Liver (tissue), 9 donors: ENCODE measurements around the gene OTOP3. TPM values are rescaled to one million over a fixed set of nuclear protein-coding genes. Genes with fewer than 3 reads are reported as not detected.
A peak's percentile ranks its signal among the peaks of the same experiment; 100 is the strongest.

Experiments used
- DNase-seq: peaks from one replicate; pipeline ENCODE4 v3.0.0-alpha.2; 2017; ENCODE audit warnings: low spot score
- H3K27ac ChIP-seq, 2 donors: one replicate each; pipeline ENCODE4 v1.7.0; 2013; ENCODE audit warnings: inconsistent platforms in 2 of 2, low read length in 2 of 2, control low read depth in 1 of 2, low read depth in 1 of 2, mild to moderate bottlenecking in 1 of 2
- H3K27me3 ChIP-seq, 4 donors: one replicate each; pipeline versions ENCODE4 v1.6.1 to v1.7.0; 2013; ENCODE audit warnings: low read length in 3 of 4, inconsistent platforms in 1 of 4, mild to moderate bottlenecking in 1 of 4, moderate library complexity in 1 of 4; ENCODE audit not compliant: control insufficient read depth in 4 of 4, insufficient read depth in 4 of 4
- H3K36me3 ChIP-seq, 4 donors: one replicate each; pipeline versions ENCODE4 v1.6.1 to v1.7.0; 2013; ENCODE audit warnings: low read length in 3 of 4, mild to moderate bottlenecking in 3 of 4, low read depth in 1 of 4, moderate library complexity in 1 of 4; ENCODE audit not compliant: control insufficient read depth in 4 of 4, insufficient read depth in 3 of 4
- H3K4me1 ChIP-seq, 4 donors: one replicate each; pipeline versions ENCODE4 v1.6.1 to v1.7.0; 2013; ENCODE audit warnings: low read length in 3 of 4, mild to moderate bottlenecking in 3 of 4, moderate library complexity in 1 of 4; ENCODE audit not compliant: control insufficient read depth in 4 of 4, insufficient read depth in 4 of 4
- H3K4me3 ChIP-seq, 3 donors: one replicate each; pipeline versions ENCODE4 v1.6.1 to v1.7.0; 2013; ENCODE audit warnings: low read length in 3 of 3, control low read depth in 1 of 3, low read depth in 1 of 3, mild to moderate bottlenecking in 1 of 3
- H3K9ac ChIP-seq, 2 donors: one replicate each; pipeline ENCODE4 v1.7.0; 2013; ENCODE audit warnings: low read length in 2 of 2, mild to moderate bottlenecking in 2 of 2, moderate library complexity in 2 of 2, control low read depth in 1 of 2, low read depth in 1 of 2
- H3K9me3 ChIP-seq, 4 donors: one replicate each; pipeline versions ENCODE4 v1.6.1 to v1.7.0; 2013; ENCODE audit warnings: low read length in 3 of 4; ENCODE audit not compliant: control insufficient read depth in 4 of 4
- ATF3 ChIP-seq: IDR thresholded peaks from 2 replicates; pipeline ENCODE4 v1.6.1; 2016; ENCODE audit warnings: antibody characterized with exemption
- CTCF ChIP-seq: fragments of 150-350 bp; IDR thresholded peaks from 2 replicates; pipeline ENCODE4 v1.5.1; 2017; ENCODE audit warnings: improper control_type of control experiment, low read depth, low read length; ENCODE audit not compliant: missing input control
- EGR1 ChIP-seq, 2 donors: IDR thresholded peaks; 2 replicates each; pipeline ENCODE4 v1.6.1; 2016 to 2018; ENCODE audit warnings: antibody characterized with exemption in 2 of 2, low read depth in 2 of 2
- FOXA1 ChIP-seq: IDR thresholded peaks from 2 replicates; pipeline ENCODE4 v1.6.1; 2016; ENCODE audit warnings: antibody characterized with exemption
- FOXA2 ChIP-seq: IDR thresholded peaks from 2 replicates; pipeline ENCODE4 v1.6.1; 2016; ENCODE audit warnings: antibody characterized with exemption
- GABPA ChIP-seq, 2 donors: IDR thresholded peaks in 1 of 2; conservative IDR thresholded peaks in 1 of 2; 2 replicates each; pipeline ENCODE4 v1.6.1; 2016; ENCODE audit warnings: antibody characterized with exemption in 2 of 2, mild to moderate bottlenecking in 1 of 2, moderate library complexity in 1 of 2
- HNF4A ChIP-seq, 2 donors: conservative IDR thresholded peaks; 2 replicates each; pipeline ENCODE4 v1.6.1; 2016; ENCODE audit warnings: antibody characterized with exemption in 2 of 2, mild to moderate bottlenecking in 2 of 2
- HNF4G ChIP-seq: IDR thresholded peaks from 2 replicates; pipeline ENCODE4 v1.6.1; 2016; ENCODE audit warnings: antibody characterized with exemption
- JUND ChIP-seq, 2 donors: IDR thresholded peaks; 2 replicates each; pipeline ENCODE4 v1.6.1; 2016; ENCODE audit warnings: antibody characterized with exemption in 2 of 2
- MAX ChIP-seq: IDR thresholded peaks from 2 replicates; pipeline ENCODE4 v1.6.1; 2016; ENCODE audit warnings: antibody characterized with exemption
- NR2F2 ChIP-seq: IDR thresholded peaks from 2 replicates; pipeline ENCODE4 v1.6.1; 2016; ENCODE audit warnings: antibody characterized with exemption
- RAD21 ChIP-seq, 2 donors: IDR thresholded peaks; 2 replicates each; pipeline ENCODE4 v1.6.1; 2016; ENCODE audit warnings: antibody characterized with exemption in 2 of 2, mild to moderate bottlenecking in 2 of 2
- REST ChIP-seq: IDR thresholded peaks from 2 replicates; pipeline ENCODE4 v1.6.1; 2016; ENCODE audit warnings: antibody characterized with exemption, mild to moderate bottlenecking
- RXRA ChIP-seq, 2 donors: IDR thresholded peaks; 2 replicates each; pipeline ENCODE4 v1.6.1; 2017 to 2018; ENCODE audit warnings: antibody characterized with exemption in 2 of 2, mild to moderate bottlenecking in 1 of 2
- YY1 ChIP-seq: IDR thresholded peaks from 2 replicates; pipeline ENCODE4 v1.6.1; 2016; ENCODE audit warnings: antibody characterized with exemption, mild to moderate bottlenecking
- ZBTB33 ChIP-seq: IDR thresholded peaks from 2 replicates; pipeline ENCODE4 v1.6.1; 2016; ENCODE audit warnings: antibody characterized with exemption
- WGBS: extraction: QIAGEN DNeasy Blood & Tissue Kit; methylation state at CpG from one replicate; pipeline ENCODE4 v1.1.7; 2013; 5-methylcytosine and 5-hydroxymethylcytosine counted together
- polyA plus RNA-seq, 2 donors: library from polyadenylated mRNA; stranded (reverse) in 1 of 2; unstranded in 1 of 2; fragments of 200-250 nt in 1 of 2; fragments of >200 nt in 1 of 2; fragmentation: Nextera tagmentation in 1 of 2; extraction: Ambion mirVana in 1 of 2; gene quantifications; one replicate each; pipeline versions ENCODE4 v1.2.1 to v1.2.3, GENCODE V29; 2013 to 2015
- total RNA-seq, 2 donors: library from RNA; depleted of rRNA; stranded (reverse); fragments of >200 nt; gene quantifications; one replicate each; pipeline ENCODE4 v1.2.3, GENCODE V29; 2014
- donor health status: healthy.
- donor health status: healthy.
- donor health status: healthy.
- donor health status: healthy.
- donor health status: healthy.

Gene OTOP3
- total and polyA plus RNA-seq, 4 donors: not detected

GRCh38 chr17:74971069-74971841 is 35.6 kb downstream of the OTOP3 start (continued):
- TF ChIP-seq EGR1 (IDR thresholded peaks at IDR 0.05; ENCODE audit: low read depth in 2 of 2) (no peak), YY1 (no peak), RXRA (IDR thresholded peaks at IDR 0.05) (no peak), HNF4G (no peak)

GRCh38 chr17:74971842-74972106 is 36.1 kb downstream of the OTOP3 start:
- Histone ChIP-seq H3K4me3 (peak overlapping the region in 1 of 3 donors; percentile 65), H3K9me3 (no peaks in the 10 kb centered on the region), H3K36me3 (no peaks in the 10 kb centered on the region), H3K9ac (peak overlapping the region in 1 of 2 donors; percentile 71), H3K27me3 (peaks cover 0 to 3% (median 0%) of the 10 kb centered on the region in 4 donors), H3K27ac (no peak overlapping the region), H3K4me1 (peaks cover 4 to 12% (median 5%) of the 10 kb centered on the region in 4 donors)
- DNase-seq: no peak
- TF ChIP-seq HNF4A (conservative IDR thresholded peaks at IDR 0.05): no peak
- no peak for TF ChIP-seq EGR1 (IDR thresholded peaks at IDR 0.05; ENCODE audit: low read depth in 2 of 2)
- TF ChIP-seq GABPA (IDR thresholded peaks at IDR 0.05 in 1 of 2, conservative IDR thresholded peaks at IDR 0.05 in 1 of 2): no peak
- no peak for TF ChIP-seq RAD21 (IDR thresholded peaks at IDR 0.05)
- TF ChIP-seq ATF3: no peak
- no peak for TF ChIP-seq MAX
- TF ChIP-seq YY1: no peak
- TF ChIP-seq HNF4G: no peak
- TF ChIP-seq FOXA2: no peak
- TF ChIP-seq RXRA (IDR thresholded peaks at IDR 0.05): no peak
- no peak for TF ChIP-seq REST
- no peak for TF ChIP-seq JUND (IDR thresholded peaks at IDR 0.05)
- no peak for TF ChIP-seq ZBTB33
- no peak for TF ChIP-seq NR2F2
- TF ChIP-seq CTCF: no peak
- TF ChIP-seq FOXA1: no peak
- WGBS: 15% methylated on average over 9 of the region's 9 CpGs
